NB4 (cell line): ENCODE results near the gene GRSF1.

Experiments
- MAX ChIP-seq: IDR thresholded peaks from 2 replicates; pipeline ENCODE4 v1.6.1; 2011; ENCODE audit warnings: low read depth, low read length
- MYC ChIP-seq: IDR thresholded peaks from 2 replicates; pipeline ENCODE4 v1.6.1; 2011; ENCODE audit warnings: low read depth, low read length
- POLR2A ChIP-seq: IDR thresholded peaks from 2 replicates; pipeline ENCODE4 v1.6.1; 2011; ENCODE audit warnings: mild to moderate bottlenecking; ENCODE audit not compliant: insufficient read length; ENCODE audit errors: extremely low read depth
- TF ChIP-seq, protein P1 (sequence below): IDR thresholded peaks from one replicate; pipeline ENCODE4 v1.5.1; 2012; ENCODE audit warnings: low read depth, low read length

- TF ChIP-seq, protein P1, sequence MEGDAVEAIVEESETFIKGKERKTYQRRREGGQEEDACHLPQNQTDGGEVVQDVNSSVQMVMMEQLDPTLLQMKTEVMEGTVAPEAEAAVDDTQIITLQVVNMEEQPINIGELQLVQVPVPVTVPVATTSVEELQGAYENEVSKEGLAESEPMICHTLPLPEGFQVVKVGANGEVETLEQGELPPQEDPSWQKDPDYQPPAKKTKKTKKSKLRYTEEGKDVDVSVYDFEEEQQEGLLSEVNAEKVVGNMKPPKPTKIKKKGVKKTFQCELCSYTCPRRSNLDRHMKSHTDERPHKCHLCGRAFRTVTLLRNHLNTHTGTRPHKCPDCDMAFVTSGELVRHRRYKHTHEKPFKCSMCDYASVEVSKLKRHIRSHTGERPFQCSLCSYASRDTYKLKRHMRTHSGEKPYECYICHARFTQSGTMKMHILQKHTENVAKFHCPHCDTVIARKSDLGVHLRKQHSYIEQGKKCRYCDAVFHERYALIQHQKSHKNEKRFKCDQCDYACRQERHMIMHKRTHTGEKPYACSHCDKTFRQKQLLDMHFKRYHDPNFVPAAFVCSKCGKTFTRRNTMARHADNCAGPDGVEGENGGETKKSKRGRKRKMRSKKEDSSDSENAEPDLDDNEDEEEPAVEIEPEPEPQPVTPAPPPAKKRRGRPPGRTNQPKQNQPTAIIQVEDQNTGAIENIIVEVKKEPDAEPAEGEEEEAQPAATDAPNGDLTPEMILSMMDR, result no peak
- TF ChIP-seq MYC (no peak), POLR2A (no peak), MAX (no peak)
Measured at GRCh38 chr4:70841211-70841610, 1.5 kb upstream of the GRSF1 start.
